Stimulated activated CD8-positive, alpha-beta memory T cell treated with anti-CD3 and anti-CD28 coated beads, Interleukin-12 subunit alpha, Interleukin-12 subunit beta, amount 100 ng/mL, for 1 hour (primary cell): ENCODE results near the gene SLC22A9.
"Not testable (repeated sequence)": the region's sequence is repeated elsewhere in the genome, so short reads cannot be mapped to it uniquely, and the experiment has no call there.

Experiments
- DNase-seq: peaks from one replicate; pipeline ENCODE4 v3.0.0-alpha.2; 2020; ENCODE audit warnings: low read depth

SLC22A9 gene

GRCh38 chr11:63369165-63369970 is at the start of gene SLC22A9:
Gene SLC22A9 (plus strand): TSS chr11:63369785. CDS start chr11:63370057, 272 bp downstream.
- no peak for DNase-seq

- no peak for DNase-seq
Measured at GRCh38 chr11:63321723-63322122, 47.9 kb upstream of the SLC22A9 start.

GRCh38 chr11:63335089-63335488 is 34.5 kb upstream of the SLC22A9 start:
- DNase-seq, result not testable (repeated sequence)

GRCh38 chr11:63337070-63337469 is 32.5 kb upstream of the SLC22A9 start:
- DNase-seq, result no peak

GRCh38 chr11:63343130-63343529 is 26.5 kb upstream of the SLC22A9 start:
- no peak for DNase-seq

GRCh38 chr11:63352144-63352543 is 17.4 kb upstream of the SLC22A9 start:
- no peak for DNase-seq

- DNase-seq, result no peak
Measured at GRCh38 chr11:63362196-63362793, 7.3 kb upstream of the SLC22A9 start.

GRCh38 chr11:63369971-63370588 is 495 bp downstream of the SLC22A9 start:
- DNase-seq, result no peak

- DNase-seq, result no peak
Measured at GRCh38 chr11:63371396-63371795, 1.8 kb downstream of the SLC22A9 start.

- no peak for DNase-seq
Measured at GRCh38 chr11:63375434-63375833, 5.8 kb downstream of the SLC22A9 start.

GRCh38 chr11:63380130-63380529 is 10.5 kb downstream of the SLC22A9 start:
- DNase-seq, result no peak

GRCh38 chr11:63395697-63396096 is 26.1 kb downstream of the SLC22A9 start:
- no peak for DNase-seq

GRCh38 chr11:63404161-63404935 is 34.8 kb downstream of the SLC22A9 start:
- no peak for DNase-seq

GRCh38 chr11:63405114-63405513 is 35.5 kb downstream of the SLC22A9 start:
- no peak for DNase-seq

- no peak for DNase-seq
Measured at GRCh38 chr11:63406458-63406857, 36.9 kb downstream of the SLC22A9 start.

- no peak for DNase-seq
Measured at GRCh38 chr11:63417174-63417852, 47.7 kb downstream of the SLC22A9 start.

GRCh38 chr11:63427971-63428508 is 58.5 kb downstream of the SLC22A9 start:
- no peak for DNase-seq

- DNase-seq, result not testable (repeated sequence)
Measured at GRCh38 chr11:63430731-63431130, 61.1 kb downstream of the SLC22A9 start.

GRCh38 chr11:63435351-63435750 is 65.8 kb downstream of the SLC22A9 start:
- not testable (repeated sequence) for DNase-seq

GRCh38 chr11:63435831-63436230 is 66.2 kb downstream of the SLC22A9 start:
- not testable (repeated sequence) for DNase-seq

- no peak for DNase-seq
Measured at GRCh38 chr11:63443714-63444113, 74.1 kb downstream of the SLC22A9 start.
